Activated CD4-positive, alpha-beta T cell treated with anti-CD3 and anti-CD28 coated beads for 36 hours (primary cell): ENCODE data around the gene MDH1. TPM values are rescaled to one million over a fixed set of nuclear protein-coding genes. Genes with fewer than 3 reads are reported as not detected.
A peak's percentile ranks its signal among the peaks of the same experiment; 100 is the strongest.
"Not testable (repeated sequence)": the region's sequence is repeated elsewhere in the genome, so short reads cannot be mapped to it uniquely, and the experiment has no call there.

Source experiments
- ATAC-seq: fragments of 200-7000 bp; cut with Tn5 transposase; one replicate; pipeline ENCODE4 v1.10.0; 2021; ENCODE audit warnings: mild to moderate bottlenecking, moderate library complexity
- CTCF ChIA-PET: fragments of 350-600 bp; sonication (Branson Sonifier 250); formaldehyde crosslinking; loops from one replicate; lab custom pipeline; 2021; ENCODE audit warnings: antibody characterized with exemption; lab: Charles Lee
- POLR2A ChIA-PET: fragments of 350-600 bp; sonication (Branson Sonifier 250); formaldehyde crosslinking; loops from one replicate; lab custom pipeline; 2021; ENCODE audit warnings: antibody characterized with exemption, inconsistent platforms; lab: Charles Lee
- DNase-seq: peaks from one replicate; pipeline ENCODE4 v3.0.0-alpha.2; 2020
- H3K27ac Mint-ChIP-seq: one replicate; pipeline ENCODE4 v1.8.0; 2021; ENCODE audit warnings: mixed read lengths
- H3K27me3 Mint-ChIP-seq: one replicate; pipeline ENCODE4 v1.8.0; 2021; ENCODE audit warnings: mixed read lengths
- H3K36me3 Mint-ChIP-seq: one replicate; pipeline ENCODE4 v1.8.0; 2021; ENCODE audit warnings: low read depth, mixed read lengths
- H3K4me1 Mint-ChIP-seq: one replicate; pipeline ENCODE4 v1.8.0; 2021; ENCODE audit warnings: mixed read lengths
- H3K4me3 Mint-ChIP-seq: one replicate; pipeline ENCODE4 v1.8.0; 2021; ENCODE audit warnings: mild to moderate bottlenecking, moderate library complexity, mixed read lengths
- H3K9me3 Mint-ChIP-seq: one replicate; pipeline ENCODE4 v1.8.0; 2021; ENCODE audit warnings: low read depth, mixed read lengths
- intact Hi-C, 2 experiments: fragments of 100-400 bp; cut with DNase I in 1 of 2; cut with micrococcal nuclease in 1 of 2; formaldehyde crosslinking; loops; one replicate each; pipeline versions ENCODE4 v1.14.2 to v1.15.1; 2022 to 2024; cut with DNase I, micrococcal nuclease
- total RNA-seq, 2 experiments: library from RNA; stranded (reverse); gene quantifications; one replicate each; pipeline ENCODE4 v1.2.3, GENCODE V29; 2021

Gene MDH1
- total RNA-seq, 2 experiments from 2014 or later: 212 to 265 TPM

- DNase-seq (no peak), ATAC-seq (no peak)
- Mint-ChIP-seq H3K36me3 (peaks cover 18% of the 10 kb centered on the region), H3K27ac (no peak overlapping the region), H3K9me3 (peaks cover 19% of the 10 kb centered on the region), H3K27me3 (no peaks in the 10 kb centered on the region), H3K4me1 (no peaks in the 10 kb centered on the region), H3K4me3 (no peak overlapping the region)
- intact Hi-C loops: no loop called here
- CTCF ChIA-PET: no interaction called here
- POLR2A ChIA-PET: no interaction called here
These were observed 17.5 kb upstream of the MDH1 start for GRCh38 chr2:63571291-63571690.

DNA sequence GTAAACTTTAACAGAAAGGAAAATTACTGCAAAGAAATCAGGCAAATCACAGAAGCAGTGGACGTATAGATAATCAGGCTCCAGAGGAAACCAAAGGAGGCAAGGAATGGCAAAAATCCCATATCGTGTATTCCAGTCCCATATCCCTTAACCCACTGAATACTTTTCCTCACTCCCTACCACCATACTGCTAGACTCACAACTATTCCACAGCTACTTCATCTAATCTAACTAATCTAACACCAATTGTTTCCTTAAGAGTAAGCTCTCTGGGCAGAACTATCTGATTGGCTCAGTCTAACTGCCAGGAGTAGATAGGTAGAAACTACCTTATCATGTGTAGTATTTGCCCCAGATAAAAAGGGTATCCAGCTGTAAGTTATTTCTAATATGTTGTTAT, 16.8 kb upstream of the MDH1 start:
- peaks cover 17% of the 10 kb centered on the region for H3K36me3 Mint-ChIP-seq
- POLR2A ChIA-PET: no interaction called here
- H3K27ac Mint-ChIP-seq: no peak overlapping the region
- peaks cover 16% of the 10 kb centered on the region for H3K9me3 Mint-ChIP-seq
- H3K4me3 Mint-ChIP-seq: no peak overlapping the region
- intact Hi-C loops: no loop called here
- no peaks in the 10 kb centered on the region for H3K27me3 Mint-ChIP-seq
- no peak for DNase-seq
- H3K4me1 Mint-ChIP-seq: no peaks in the 10 kb centered on the region
- ATAC-seq: no peak
- CTCF ChIA-PET: no interaction called here

GRCh38 chr2:63573026-63573425, 15.7 kb upstream of the MDH1 start:
- ATAC-seq, DNase-seq, POLR2A ChIA-PET, H3K4me1 Mint-ChIP-seq, CTCF ChIA-PET, H3K27me3 Mint-ChIP-seq, intact Hi-C loops, H3K4me3 Mint-ChIP-seq, H3K27ac Mint-ChIP-seq: not testable (repeated sequence)
- Mint-ChIP-seq H3K36me3 (peaks cover 12% of the 10 kb centered on the region), H3K9me3 (peaks cover 10% of the 10 kb centered on the region)

DNA sequence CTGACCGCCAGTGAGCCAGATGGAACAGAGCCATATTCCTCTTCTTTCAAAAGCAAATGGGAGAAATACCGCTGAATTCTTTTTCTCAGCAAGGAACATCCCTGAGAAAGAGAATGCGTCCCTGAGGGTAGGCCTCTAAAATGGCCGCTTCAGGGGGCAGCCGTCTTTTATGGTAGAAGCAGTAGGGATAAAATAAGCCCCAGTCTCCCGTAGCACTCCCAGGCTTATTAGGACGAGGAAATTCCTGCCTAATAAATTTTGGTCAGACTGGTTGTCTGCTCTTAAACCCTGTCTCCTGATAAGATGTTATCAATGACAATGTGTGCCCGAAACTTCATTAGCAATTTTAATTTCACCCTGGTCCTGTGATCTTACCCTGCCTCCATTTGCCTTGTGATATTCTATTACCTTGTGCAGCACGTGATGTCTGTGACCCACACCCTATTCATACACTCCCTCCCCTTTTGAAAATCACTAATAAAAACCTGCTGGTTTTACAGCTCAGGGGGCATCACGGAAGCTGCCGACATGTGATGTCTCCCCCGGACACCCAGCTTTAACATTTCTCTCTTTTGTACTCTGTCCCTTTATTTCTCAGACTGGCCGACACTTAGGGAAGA, 14.9 kb upstream of the MDH1 start:
- intact Hi-C loops, ATAC-seq, CTCF ChIA-PET, H3K4me3 Mint-ChIP-seq, DNase-seq, H3K4me1 Mint-ChIP-seq, POLR2A ChIA-PET, H3K27ac Mint-ChIP-seq, H3K9me3 Mint-ChIP-seq, H3K27me3 Mint-ChIP-seq: not testable (repeated sequence)
- peaks cover 12% of the 10 kb centered on the region for H3K36me3 Mint-ChIP-seq

- no peaks in the 10 kb centered on the region for H3K27me3 Mint-ChIP-seq
- ChIA-PET POLR2A (no interaction called here), CTCF (no interaction called here)
These were observed 12.2 kb upstream of the MDH1 start for GRCh38 chr2:63576546-63576945.

DNA sequence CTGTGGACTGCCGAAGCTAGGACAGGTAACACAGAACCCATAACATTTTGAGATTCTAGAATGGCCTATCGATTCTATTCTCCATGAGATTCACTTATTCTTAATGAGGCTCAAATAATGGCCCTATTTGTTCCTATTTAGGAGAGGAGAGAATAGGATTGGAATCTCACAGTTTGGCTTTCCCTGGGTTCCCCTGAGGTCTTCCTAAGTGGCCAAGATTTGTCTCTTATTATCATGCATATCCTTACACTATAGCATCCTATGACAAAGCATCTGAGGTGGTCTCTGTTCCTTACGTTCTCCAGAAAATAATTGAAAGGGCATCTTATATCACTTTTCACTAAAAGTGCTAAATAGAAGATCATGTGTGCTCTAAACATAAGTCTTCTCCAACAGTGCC, 10.0 kb upstream of the MDH1 start:
- intact Hi-C loops: no loop called here
- no peak overlapping the region for H3K27ac Mint-ChIP-seq
- CTCF ChIA-PET: no interaction called here

More at GRCh38 chr2:63576546-63576945, 12.2 kb upstream of the MDH1 start:
- intact Hi-C loops: no loop called here
- Mint-ChIP-seq H3K4me3 (no peak overlapping the region), H3K4me1 (peaks cover 1% of the 10 kb centered on the region), H3K36me3 (peaks cover 6% of the 10 kb centered on the region), H3K9me3 (peaks cover 5% of the 10 kb centered on the region), H3K27ac (no peak overlapping the region)
- ATAC-seq (no peak), DNase-seq (no peak)

DNA sequence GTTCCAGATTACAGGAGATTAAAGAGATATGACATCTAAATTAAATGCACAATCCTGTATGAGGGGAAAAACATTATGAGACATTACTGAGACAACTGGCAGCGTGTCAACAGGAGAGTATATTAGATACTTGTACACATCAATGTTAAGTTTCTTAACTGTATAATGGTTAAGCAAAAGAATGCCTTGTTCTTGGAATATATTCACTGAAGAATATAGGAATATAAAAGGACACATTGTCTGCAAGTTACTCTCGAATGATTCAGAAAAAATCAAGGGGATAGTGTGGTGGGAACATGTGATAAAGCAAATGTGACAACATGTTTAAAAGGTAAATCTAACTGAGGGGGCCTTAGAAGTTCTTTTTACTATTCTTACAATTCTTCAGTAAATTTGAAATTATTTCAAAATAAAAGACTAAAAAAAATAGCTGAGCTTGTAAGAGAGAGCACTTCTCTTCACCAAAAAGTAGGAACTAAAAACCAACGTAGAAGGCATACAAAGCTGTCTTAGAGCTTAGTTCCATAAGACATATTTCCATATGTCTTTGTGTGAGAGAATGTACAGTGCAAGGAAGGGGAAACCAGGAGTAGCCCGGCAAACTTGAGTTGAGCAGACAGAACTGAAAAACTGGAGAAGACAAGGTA, 8.0 kb upstream of the MDH1 start:
- no peak for DNase-seq
- Mint-ChIP-seq H3K36me3 (no peaks in the 10 kb centered on the region), H3K27me3 (no peaks in the 10 kb centered on the region), H3K9me3 (no peaks in the 10 kb centered on the region), H3K27ac (no peak overlapping the region), H3K4me1 (peaks cover 8% of the 10 kb centered on the region), H3K4me3 (no peak overlapping the region)
- POLR2A ChIA-PET: no interaction called here
- intact Hi-C loops: no loop called here
- CTCF ChIA-PET: no interaction called here
- no peak for ATAC-seq

More for the DNA sequence above, 10.0 kb upstream of the MDH1 start:
- Mint-ChIP-seq H3K36me3 (peaks cover 4% of the 10 kb centered on the region), H3K4me3 (no peak overlapping the region), H3K9me3 (peaks cover 5% of the 10 kb centered on the region), H3K4me1 (peaks cover 8% of the 10 kb centered on the region), H3K27me3 (no peaks in the 10 kb centered on the region)
- ATAC-seq: no peak
- POLR2A ChIA-PET: no interaction called here
- DNase-seq: no peak

GRCh38 chr2:63581298-63581961, 7.3 kb upstream of the MDH1 start:
- Mint-ChIP-seq H3K27ac (no peak overlapping the region), H3K4me1 (peaks cover 10% of the 10 kb centered on the region), H3K36me3 (no peaks in the 10 kb centered on the region), H3K9me3 (no peaks in the 10 kb centered on the region), H3K4me3 (no peak overlapping the region), H3K27me3 (no peaks in the 10 kb centered on the region)
- intact Hi-C loops: no loop called here
- ATAC-seq (no peak), DNase-seq (no peak)
- CTCF ChIA-PET: no interaction called here
- POLR2A ChIA-PET: no interaction called here

DNA sequence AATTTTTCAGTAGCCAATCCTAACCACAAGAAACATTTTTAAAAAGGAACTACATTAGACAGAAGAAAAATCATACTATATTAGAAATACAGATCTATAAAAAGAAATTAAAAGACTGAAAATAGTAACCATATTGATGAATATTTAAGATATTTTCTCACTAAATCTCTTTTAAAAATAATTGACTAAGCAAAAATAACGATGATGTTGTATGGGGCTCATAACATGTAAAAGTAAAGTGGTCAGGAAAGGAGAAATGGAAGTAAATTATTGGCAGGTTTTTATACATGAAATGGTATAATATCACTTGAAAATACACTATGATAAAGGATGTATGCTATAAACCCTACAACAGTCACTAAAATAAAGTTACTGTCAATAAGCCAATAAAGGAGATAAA, 5.9 kb upstream of the MDH1 start:
- no peak overlapping the region for H3K27ac Mint-ChIP-seq
- intact Hi-C loops: no loop called here
- POLR2A ChIA-PET: no interaction called here

GRCh38 chr2:63587814-63588384, 864 bp upstream of the MDH1 start:
- DNase-seq: no peak
- peaks cover 33% of the 10 kb centered on the region for H3K4me1 Mint-ChIP-seq
- peak overlapping the region; percentile 97 for H3K27ac Mint-ChIP-seq
- H3K9me3 Mint-ChIP-seq: no peaks in the 10 kb centered on the region
- no peak for ATAC-seq
- intact Hi-C loops: loop anchor here (1.0 to 5.0 kb wide), 16 partner anchors 67 to 1696 kb away; partner anchors contain the start of genes EHBP1 (in 2 of the 2), OTX1 (in 2 of the 2), UGP2 (in 2 of the 2) and AFTPH (in 1 of the 2)
- ChIA-PET POLR2A (interaction anchor here (0.7 to 1.4 kb wide), 7 partner anchors 12 to 1542 kb away, joined by 3 to 6 read pairs (median 4); partner anchors contain the start of genes RAB1A and UGP2), CTCF (interaction anchor here (0.6 to 1.3 kb wide), 6 partner anchors 65 to 1130 kb away, joined by 3 to 4 read pairs (median 4); no protein-coding TSS in a partner anchor)
- peaks cover 8% of the 10 kb centered on the region for H3K36me3 Mint-ChIP-seq
- H3K4me3 Mint-ChIP-seq: peak overlapping the region; percentile 100
- H3K27me3 Mint-ChIP-seq: no peaks in the 10 kb centered on the region

More for the DNA sequence above, 5.9 kb upstream of the MDH1 start:
- ATAC-seq (no peak), DNase-seq (no peak)
- Mint-ChIP-seq H3K27me3 (no peaks in the 10 kb centered on the region), H3K9me3 (no peaks in the 10 kb centered on the region), H3K4me3 (no peak overlapping the region), H3K4me1 (peaks cover 20% of the 10 kb centered on the region), H3K36me3 (no peaks in the 10 kb centered on the region)
- CTCF ChIA-PET: no interaction called here
